ENCODE results near the gene CEPT1.

GRCh38 chr1:111228748-111229126 is 88.7 kb downstream of the CEPT1 start:
- TF ChIP-seq CTCF (conservative IDR thresholded peaks at IDR 0.05; ENCODE audit: low read depth, low read length): no peak
- TF ChIP-seq EZH2 (IDR thresholded peaks at IDR 0.05; ENCODE audit: borderline replicate concordance, low read depth, low read length, poor library complexity, severe bottlenecking): no peak
